Measurements from ENCODE around the gene SMPD2.
A peak's percentile ranks its signal among the peaks of the same experiment; 100 is the strongest.

Gene SMPD2

GRCh38 chr6:109482905-109483734 is 42.6 kb downstream of the SMPD2 start, which contains the start of gene ZBTB24:
ZBTB24 (minus strand) TSS chr6:109483219; CDS start chr6:109482026, 1,193 bp downstream.
- peak in 55 of 56 donors; percentile 47 to 93 (median 84) for DNase-seq

GRCh38 chr6:109483735-109484057 is 43.2 kb downstream of the SMPD2 start:
- DNase-seq, result no peak

- DNase-seq, result no peak
Observed at GRCh38 chr6:109484122-109484521, 43.6 kb downstream of the SMPD2 start.

- DNase-seq, result no peak
Observed at GRCh38 chr6:109485266-109485935, 44.9 kb downstream of the SMPD2 start.

GRCh38 chr6:109486068-109486467 is 45.5 kb downstream of the SMPD2 start:
- no peak for DNase-seq

- DNase-seq, result no peak
Observed at GRCh38 chr6:109488001-109488400, 47.5 kb downstream of the SMPD2 start.

- DNase-seq, result no peak
Observed at GRCh38 chr6:109490713-109491112, 50.2 kb downstream of the SMPD2 start.

- DNase-seq, result no peak
Observed at GRCh38 chr6:109491207-109491938, 50.8 kb downstream of the SMPD2 start.
